GM12801 (cell line): ENCODE measurements around the gene IL22.

Experiments used
- CTCF ChIP-seq: IDR thresholded peaks from one replicate; pipeline ENCODE4 v1.5.1; 2011; ENCODE audit warnings: control low read depth; ENCODE audit not compliant: insufficient read length; ENCODE audit errors: extremely low read depth

IL22 gene

GRCh38 chr12:68253504-68253903 lies at the start of gene IL22:
TSS of gene IL22 (minus strand) at chr12:68253604. CDS start at chr12:68253448, 156 bp downstream.
- TF ChIP-seq CTCF = no peak

DNA sequence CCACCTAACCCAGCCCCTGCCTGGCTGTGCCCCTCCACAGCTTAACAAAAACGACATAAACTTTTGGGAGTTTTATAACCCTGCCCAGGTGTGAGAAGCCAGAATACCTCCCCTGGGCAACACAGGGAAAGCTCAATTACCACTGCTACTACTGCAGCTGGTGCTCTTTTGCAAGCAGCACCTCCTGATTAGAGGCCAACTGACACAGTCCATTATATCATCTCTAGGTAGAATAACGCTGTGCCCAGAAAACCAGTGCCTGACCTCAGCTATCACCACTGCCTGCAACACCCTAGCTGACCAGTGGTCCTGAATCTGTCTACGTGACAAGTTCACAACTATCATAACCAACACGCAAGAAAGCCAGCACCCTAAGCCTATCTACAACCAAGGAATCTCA lies 44.5 kb upstream of the IL22 start:
- no peak for TF ChIP-seq CTCF

- TF ChIP-seq CTCF = no peak
Measured at GRCh38 chr12:68294251-68294650, 40.8 kb upstream of the IL22 start.

DNA sequence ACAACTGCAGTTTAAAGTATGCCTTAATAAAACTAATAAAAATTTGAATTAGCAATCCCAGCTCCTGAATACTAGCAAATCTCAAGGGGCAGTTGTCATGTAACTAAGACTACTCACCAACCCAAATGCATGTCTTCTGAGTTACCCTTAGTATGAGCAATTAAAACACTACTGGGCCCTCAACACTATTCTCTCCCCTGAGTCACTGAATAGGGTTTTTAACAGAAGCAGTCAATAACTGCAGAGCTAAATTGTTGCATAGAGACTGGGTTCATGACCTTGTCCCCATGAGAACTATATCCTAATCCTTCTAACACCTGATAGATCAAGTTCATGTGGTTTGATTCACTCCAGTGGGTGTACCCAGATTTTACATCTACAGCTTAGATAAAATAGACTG lies 39.9 kb upstream of the IL22 start:
- TF ChIP-seq CTCF = no peak

DNA sequence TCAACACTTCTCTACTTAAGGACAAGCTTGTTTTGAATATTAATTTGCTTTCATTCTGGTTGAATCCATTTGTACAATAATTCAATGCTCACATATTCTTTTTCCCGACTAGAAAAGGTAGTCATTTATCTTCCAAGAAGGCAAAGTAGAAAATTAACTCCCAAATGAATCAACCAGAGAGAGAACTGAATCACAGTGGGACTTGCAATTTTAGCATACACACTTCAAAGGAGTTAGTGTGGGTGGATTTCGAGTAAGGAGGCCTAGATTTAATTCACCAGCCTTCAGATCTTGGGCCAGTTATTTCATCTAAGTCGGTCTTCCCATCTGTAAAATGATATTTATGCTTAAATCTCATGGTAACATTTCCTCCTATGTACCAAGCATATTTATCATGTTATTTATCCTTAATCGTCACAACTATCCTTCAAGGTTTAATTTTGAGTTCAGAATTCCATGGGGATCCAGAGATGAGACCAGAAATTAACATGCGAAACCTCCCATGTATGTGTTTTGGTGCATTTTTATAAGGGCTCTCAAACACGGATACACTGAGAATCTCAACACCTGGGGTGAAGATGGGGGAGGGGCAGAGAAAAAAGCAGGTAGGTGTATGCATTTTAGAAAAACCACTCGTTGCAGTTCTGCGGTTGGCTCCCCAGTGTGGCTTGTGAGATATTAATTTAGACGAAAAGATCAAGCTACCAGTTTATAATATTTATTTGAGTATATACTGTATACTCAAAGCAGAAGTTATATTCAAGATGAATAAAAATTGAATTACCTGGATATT lies 38.9 kb upstream of the IL22 start:
- no peak for TF ChIP-seq CTCF

DNA sequence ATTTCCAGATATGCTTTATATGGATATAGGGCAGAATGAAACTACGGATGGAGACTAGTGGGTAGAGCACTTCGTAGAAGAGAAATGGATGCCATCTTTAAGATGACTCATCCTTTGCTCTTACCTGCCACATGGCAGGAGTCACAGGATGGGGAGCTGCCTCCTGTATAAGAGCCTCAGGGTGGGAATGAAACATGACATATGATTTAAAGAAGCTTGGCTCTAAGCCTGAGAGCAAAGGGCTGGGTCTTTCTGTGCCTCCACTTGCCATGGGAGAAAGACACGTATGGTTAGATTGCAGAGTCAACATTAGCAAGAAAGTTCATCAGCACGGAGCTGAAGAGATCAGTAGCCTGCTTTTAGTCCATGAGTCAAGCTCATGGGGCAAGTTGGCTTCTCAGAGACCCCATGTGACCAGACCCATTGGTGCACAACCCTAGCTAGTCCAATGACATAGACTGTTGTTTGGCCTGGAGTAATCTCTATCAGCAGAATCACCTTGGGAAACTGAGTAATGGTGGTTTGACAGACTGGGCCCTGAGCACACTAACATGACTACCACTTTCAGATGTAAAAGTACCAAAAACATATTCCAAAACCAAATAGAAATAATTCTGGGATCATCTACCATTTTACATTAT lies 38.1 kb upstream of the IL22 start:
- no peak for TF ChIP-seq CTCF

- no peak for TF ChIP-seq CTCF
Measured at GRCh38 chr12:68290126-68290525, 36.7 kb upstream of the IL22 start.
